Upper lobe of right lung (tissue), 1 donor: ENCODE measurements around the gene GP5. TPM values are rescaled to one million over a fixed set of nuclear protein-coding genes. Genes with fewer than 3 reads are reported as not detected.

Source experiments
- ATAC-seq: fragments of 200-7000 bp; cut with Tn5 transposase; one replicate; pipeline ENCODE4 v1.9.1; 2020; ENCODE audit warnings: mild to moderate bottlenecking, moderate library complexity
- DNase-seq: peaks from one replicate; pipeline ENCODE4 v3.0.0-alpha.2; 2020
- H3K27ac ChIP-seq: fragments of 200-600 bp; one replicate; pipeline ENCODE4 v1.8.0; 2022
- H3K27me3 ChIP-seq: fragments of 200-600 bp; one replicate; pipeline ENCODE4 v1.8.0; 2022; ENCODE audit warnings: mild to moderate bottlenecking
- H3K36me3 ChIP-seq: fragments of 200-600 bp; one replicate; pipeline ENCODE4 v1.8.0; 2022
- H3K4me1 ChIP-seq: fragments of 200-600 bp; one replicate; pipeline ENCODE4 v1.8.0; 2022
- H3K4me3 ChIP-seq: fragments of 200-600 bp; one replicate; pipeline ENCODE4 v1.8.0; 2022; ENCODE audit warnings: mild to moderate bottlenecking
- H3K9me3 ChIP-seq: fragments of 200-600 bp; one replicate; pipeline ENCODE4 v1.8.0; 2022
- intact Hi-C: fragments of 100-400 bp; cut with DNase I; formaldehyde crosslinking; loops from one replicate; pipeline ENCODE4 v1.11.0; 2022
- total RNA-seq: library from RNA; stranded (reverse); fragmentation: NEBNext Ultra II Directional; extraction: Animal tissue kit (Norgen Biotek cat#: 25700); gene quantifications from one replicate; pipeline ENCODE4 v1.2.1, GENCODE V29; 2021
- TF ChIP-seq, protein P1 (sequence below): fragments of 200-600 bp; IDR thresholded peaks from one replicate; pipeline ENCODE4 v1.8.0; 2022; ENCODE audit warnings: antibody characterized with exemption
- donor health status: DM: no; HTN: yes; CAD: no; lungs with severe emphysema.

Gene GP5
- total RNA-seq, 1 donor from 2014 or later: 0.26 TPM

DNA sequence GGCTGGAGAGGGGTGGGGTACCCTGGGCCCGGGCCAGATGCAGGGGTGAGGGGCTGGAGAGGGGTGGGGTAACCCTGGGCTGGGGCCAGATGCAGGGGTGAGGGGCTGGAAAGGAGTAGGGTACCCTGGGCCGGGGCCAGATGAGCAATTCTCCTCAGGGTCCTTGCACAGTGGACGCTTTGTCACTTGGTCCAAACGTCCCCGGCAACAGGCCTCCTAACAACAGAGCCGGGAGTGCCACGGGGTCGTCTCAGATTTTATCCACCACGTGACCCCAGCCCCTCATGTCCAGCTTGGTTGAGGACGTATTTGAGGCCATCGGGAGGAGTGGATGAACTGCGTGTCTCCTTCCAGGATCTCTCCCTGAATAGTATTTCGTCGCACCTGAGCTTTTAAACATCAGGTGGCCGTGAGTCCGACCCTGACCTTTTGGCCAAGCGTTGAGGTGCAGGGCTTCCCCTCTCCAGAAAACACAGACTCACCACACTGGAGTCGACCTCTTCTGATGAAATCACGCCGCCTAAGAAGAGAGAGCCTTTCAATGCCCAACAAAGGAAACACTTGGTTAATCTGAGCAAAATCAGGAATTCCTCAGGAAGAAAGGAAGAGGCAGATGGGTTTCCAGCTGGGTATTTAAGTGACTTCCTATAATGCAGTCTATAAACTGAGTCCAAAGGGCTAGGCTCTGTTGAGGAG is 16.7 kb downstream of the GP5 start:
- intact Hi-C loops: no loop called here
- Histone ChIP-seq H3K4me3 (no peak overlapping the region), H3K36me3 (no peaks in the 10 kb centered on the region), H3K9me3 (no peaks in the 10 kb centered on the region), H3K4me1 (no peaks in the 10 kb centered on the region), H3K27me3 (peaks cover 11% of the 10 kb centered on the region), H3K27ac (no peak overlapping the region)
- peak; percentile 57 for DNase-seq
- TF ChIP-seq, protein P1, sequence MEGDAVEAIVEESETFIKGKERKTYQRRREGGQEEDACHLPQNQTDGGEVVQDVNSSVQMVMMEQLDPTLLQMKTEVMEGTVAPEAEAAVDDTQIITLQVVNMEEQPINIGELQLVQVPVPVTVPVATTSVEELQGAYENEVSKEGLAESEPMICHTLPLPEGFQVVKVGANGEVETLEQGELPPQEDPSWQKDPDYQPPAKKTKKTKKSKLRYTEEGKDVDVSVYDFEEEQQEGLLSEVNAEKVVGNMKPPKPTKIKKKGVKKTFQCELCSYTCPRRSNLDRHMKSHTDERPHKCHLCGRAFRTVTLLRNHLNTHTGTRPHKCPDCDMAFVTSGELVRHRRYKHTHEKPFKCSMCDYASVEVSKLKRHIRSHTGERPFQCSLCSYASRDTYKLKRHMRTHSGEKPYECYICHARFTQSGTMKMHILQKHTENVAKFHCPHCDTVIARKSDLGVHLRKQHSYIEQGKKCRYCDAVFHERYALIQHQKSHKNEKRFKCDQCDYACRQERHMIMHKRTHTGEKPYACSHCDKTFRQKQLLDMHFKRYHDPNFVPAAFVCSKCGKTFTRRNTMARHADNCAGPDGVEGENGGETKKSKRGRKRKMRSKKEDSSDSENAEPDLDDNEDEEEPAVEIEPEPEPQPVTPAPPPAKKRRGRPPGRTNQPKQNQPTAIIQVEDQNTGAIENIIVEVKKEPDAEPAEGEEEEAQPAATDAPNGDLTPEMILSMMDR: no peak
- ATAC-seq: no peak

DNA sequence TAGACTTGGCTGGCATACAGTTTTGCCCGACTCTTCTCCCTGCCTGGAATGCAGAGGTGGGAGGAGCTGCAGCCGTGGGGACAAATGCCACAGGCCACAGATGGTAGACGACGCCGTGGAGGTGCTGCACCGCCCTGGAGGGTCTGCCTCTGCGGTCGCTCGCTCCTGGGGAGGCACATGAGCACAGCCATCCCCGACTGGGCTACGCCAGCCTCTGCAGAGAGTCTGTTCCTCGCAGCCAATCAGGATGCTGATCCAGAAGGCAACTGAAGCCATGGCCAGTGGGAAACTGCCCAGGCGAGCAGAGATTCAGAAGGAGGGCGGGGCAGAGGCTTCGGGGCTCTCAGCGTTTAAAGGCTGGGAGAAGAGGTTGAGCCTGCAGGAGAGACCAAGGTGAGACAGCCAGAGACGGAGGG is 17.6 kb downstream of the GP5 start:
- H3K4me3 ChIP-seq: no peak overlapping the region

DNA sequence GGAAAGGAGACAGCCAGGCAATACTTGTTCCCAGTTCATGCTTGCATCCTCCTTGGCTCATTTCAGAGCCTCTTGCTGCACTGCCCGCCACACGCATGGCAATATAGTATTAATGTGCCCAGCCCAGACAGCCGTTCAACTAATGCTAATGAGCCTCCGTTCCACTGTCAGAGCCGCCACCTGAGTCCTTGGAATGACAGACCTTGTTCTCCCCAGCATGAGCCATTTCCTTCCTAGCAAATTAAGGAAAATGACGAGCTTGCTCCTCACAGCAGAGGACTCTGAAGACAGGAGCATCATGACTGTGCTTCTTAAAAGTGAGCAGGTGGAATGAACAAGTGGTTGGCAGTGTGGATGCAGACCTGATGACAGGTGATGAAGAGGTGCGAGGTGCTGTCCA is 18.7 kb downstream of the GP5 start:
- Histone ChIP-seq H3K9me3 (no peaks in the 10 kb centered on the region), H3K27ac (no peak overlapping the region), H3K36me3 (no peaks in the 10 kb centered on the region), H3K27me3 (peaks cover 11% of the 10 kb centered on the region), H3K4me3 (no peak overlapping the region), H3K4me1 (no peaks in the 10 kb centered on the region)
- ATAC-seq: no peak
- TF ChIP-seq, protein P1: no peak
- no peak for DNase-seq
- intact Hi-C loops: no loop called here

More for the DNA sequence above, 17.6 kb downstream of the GP5 start:
- DNase-seq: peak; percentile 60
- no peaks in the 10 kb centered on the region for H3K9me3 ChIP-seq
- H3K27ac ChIP-seq: no peak overlapping the region
- peaks cover 11% of the 10 kb centered on the region for H3K27me3 ChIP-seq
- peak; percentile 64 for ATAC-seq
- TF ChIP-seq, protein P1: no peak
- no peaks in the 10 kb centered on the region for H3K36me3 ChIP-seq
- intact Hi-C loops: no loop called here
- H3K4me1 ChIP-seq: no peaks in the 10 kb centered on the region

DNA sequence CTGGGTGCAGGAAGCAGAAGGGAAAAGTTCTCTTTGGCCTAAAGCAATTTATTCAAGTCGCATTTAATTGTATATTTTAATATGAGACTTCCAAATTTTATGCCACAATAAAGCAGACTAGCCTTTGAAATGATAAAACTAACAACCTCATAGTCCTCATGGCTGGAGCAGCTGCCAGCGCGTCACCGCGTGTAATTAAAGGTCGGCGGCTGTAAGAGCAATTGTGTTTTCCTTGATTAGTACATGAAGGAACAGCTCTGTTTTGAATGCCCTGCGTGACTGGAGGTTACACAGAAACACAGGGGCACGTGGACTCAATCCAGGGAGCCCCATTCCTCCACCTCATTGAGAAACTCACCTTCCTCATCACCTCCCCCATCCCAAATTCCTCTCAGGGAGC is 19.4 kb downstream of the GP5 start:
- H3K4me3 ChIP-seq: no peak overlapping the region
- no peaks in the 10 kb centered on the region for H3K9me3 ChIP-seq
- ATAC-seq (no peak), DNase-seq (peak; percentile 23)
- no peak overlapping the region for H3K27ac ChIP-seq
- no peaks in the 10 kb centered on the region for H3K36me3 ChIP-seq
- H3K4me1 ChIP-seq: no peaks in the 10 kb centered on the region
- peaks cover 11% of the 10 kb centered on the region for H3K27me3 ChIP-seq
- TF ChIP-seq, protein P1: no peak
- intact Hi-C loops: no loop called here

DNA sequence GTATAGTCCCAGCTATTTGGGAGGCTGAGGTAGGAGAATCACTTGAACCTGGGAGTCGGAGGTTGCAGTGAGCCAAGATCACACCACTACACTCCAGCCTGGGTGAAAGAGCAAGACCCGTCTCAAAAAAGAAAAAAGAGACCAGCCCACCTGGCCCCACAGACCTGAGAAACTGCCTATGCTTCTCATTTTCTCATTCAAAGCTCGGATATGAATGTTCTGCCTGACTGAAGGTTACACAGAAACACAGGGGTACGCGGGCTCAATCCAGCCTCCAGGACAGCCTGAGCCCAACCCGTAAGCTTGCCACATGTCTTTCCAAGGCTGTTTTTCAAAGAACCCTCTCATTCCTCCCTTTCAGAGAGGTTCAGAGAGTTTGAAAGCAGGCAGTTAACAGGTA is 19.8 kb downstream of the GP5 start:
- DNase-seq: peak; percentile 23
- H3K27me3 ChIP-seq: peaks cover 11% of the 10 kb centered on the region
- ATAC-seq: no peak

More for the DNA sequence above, 19.8 kb downstream of the GP5 start:
- no peak overlapping the region for H3K4me3 ChIP-seq
- H3K9me3 ChIP-seq: no peaks in the 10 kb centered on the region
- TF ChIP-seq, protein P1: no peak
- intact Hi-C loops: no loop called here
- no peaks in the 10 kb centered on the region for H3K36me3 ChIP-seq
- no peak overlapping the region for H3K27ac ChIP-seq
- H3K4me1 ChIP-seq: no peaks in the 10 kb centered on the region
